Mucosa of gallbladder (tissue), 1 donor: ENCODE measurements around the gene BMF. TPM values are rescaled to one million over a fixed set of nuclear protein-coding genes. Genes with fewer than 3 reads are reported as not detected.

Experiments used
- DNase-seq: peaks from one replicate; pipeline ENCODE4 v3.0.0-alpha.2; 2020; ENCODE audit warnings: low spot score
- total RNA-seq: library from RNA; stranded (reverse); gene quantifications from one replicate; pipeline ENCODE4 v1.2.1, GENCODE V29; 2021
- donor health status: DM: no; HTN: no; CAD: no.

Gene BMF
- total RNA-seq, 1 donor from 2014 or later = 36.2 TPM

DNA sequence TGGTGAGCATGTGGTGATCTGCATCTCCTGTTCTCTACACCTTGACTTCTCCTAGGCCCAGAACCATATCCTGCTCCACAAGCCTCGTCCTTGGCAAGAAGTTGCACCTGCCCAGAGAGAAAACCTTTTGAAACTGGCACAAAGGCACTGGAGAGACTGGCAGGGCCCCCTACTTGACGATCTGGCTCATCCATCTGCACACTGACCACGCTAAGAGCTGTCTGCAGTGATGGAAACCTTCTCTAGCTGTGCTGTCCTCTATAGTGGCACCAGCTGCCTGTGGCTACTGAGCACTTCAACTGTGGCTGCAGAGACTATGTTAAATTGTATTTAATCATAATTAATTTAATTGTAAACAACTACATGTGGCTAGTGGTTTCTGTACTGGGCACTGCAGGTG lies 43.5 kb downstream of the BMF start:
- no peak for DNase-seq

GRCh38 chr15:40064231-40064894 lies 44.3 kb downstream of the BMF start:
- no peak for DNase-seq

DNA sequence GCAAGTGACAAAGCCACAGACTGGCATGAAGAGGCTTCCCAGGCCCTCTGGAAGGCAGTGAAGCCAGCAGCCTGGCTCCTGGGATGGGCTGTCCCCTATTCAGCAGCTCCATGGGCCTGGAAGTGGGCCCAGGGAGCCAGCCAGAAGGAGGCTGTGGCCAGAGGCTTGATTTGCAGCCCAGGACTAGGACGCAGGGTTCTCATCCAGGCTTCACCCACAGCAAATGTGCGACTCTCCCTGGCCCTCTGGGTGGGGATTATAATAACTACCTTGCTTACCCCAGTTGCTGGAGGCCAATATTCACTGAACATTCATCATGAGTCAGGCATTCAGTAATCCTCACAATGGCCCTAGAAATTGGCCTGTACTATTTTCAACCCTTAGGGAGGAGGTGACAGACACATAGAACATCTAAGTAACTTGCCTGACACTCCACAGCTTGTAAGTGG lies 45.1 kb downstream of the BMF start:
- no peak for DNase-seq

DNA sequence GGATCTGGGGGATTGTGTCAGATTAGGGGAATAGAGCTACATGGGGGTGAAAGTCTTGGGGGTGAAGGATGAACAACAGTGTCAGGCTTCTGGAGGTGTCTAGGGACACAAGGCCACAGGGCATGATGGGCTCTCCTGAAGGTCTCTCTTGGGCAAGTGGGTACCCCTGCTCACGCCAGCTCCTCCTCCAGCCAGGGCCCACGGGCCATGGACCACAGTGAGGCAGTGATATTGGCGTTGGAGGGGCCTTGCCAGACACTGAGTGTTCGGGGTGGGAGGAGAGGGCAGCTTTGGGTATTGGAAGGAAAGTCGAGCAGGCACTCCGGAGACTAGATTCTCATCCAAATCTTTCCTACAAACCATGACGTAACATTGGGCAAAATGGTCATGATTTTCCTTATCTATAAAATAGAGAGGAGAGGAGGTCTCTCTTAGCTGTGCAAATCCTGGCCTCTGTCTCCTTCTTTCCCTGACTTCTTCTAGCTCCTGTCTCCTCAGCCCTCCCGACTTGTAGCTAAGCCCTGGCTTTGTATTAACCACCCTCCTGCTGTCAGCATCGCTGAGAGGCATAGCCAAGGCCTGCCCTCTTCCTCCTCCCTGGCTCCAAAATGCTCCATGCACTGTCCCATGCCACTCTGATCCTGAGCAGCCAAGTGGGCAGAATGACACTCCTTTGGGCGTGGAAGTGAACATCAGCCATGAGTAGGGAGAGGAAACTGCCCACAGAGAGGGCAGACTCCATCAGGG lies 45.7 kb downstream of the BMF start:
- DNase-seq = no peak

GRCh38 chr15:40061212-40061901 lies 47.3 kb downstream of the BMF start:
- DNase-seq = no peak

DNA sequence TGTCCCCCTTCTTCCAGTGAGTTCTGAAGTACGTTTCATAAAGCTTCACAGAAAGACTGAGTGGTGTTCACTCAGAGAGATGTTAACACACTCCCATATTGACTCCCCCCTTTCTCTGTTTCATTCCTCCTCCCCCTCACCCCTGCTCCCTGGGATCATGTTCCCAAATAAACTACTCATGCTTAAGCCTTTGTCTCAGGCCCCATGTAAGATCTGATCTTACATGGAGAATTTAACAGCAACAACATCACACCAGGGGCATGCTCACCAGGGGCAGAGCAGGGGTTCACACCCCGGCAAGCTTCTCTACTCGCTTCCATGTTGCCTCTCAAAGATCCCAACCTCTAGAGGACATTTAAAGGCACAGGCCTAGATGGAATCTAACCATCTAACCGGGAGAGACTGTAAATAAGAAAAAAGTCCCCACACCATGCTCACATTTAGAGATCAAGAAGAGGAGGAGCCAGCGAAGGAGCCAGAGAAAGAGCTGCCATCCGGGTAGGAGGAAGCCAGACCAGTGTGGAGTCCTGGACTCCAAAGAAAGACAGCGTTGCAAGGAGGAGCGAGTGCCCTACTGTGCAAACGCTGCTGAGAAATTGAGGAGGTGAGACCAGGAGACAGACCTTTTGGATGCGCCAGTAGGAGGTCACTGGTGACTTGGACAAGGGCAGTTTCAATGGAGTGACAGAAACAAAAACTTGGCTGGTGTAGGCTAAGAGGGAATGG lies 48.3 kb downstream of the BMF start:
- no peak for DNase-seq

DNA sequence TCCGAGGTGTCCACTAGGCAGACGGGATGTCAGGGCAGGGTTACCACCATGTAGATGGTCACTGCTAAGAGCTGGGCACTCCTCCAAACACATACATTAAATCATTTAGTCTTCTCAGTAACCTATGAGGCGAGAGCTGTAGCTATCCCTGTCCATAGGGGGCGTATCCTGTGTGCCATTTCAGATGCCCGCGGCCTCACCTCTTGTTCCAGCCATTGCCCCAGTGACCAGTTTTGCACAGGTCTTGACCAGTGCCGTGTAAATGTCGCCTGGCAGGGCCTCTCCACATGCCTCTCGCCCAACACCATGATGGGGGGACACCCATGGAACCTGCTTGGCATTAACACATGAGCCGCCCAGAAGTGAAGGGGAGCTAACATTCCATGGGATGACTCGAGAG lies 48.9 kb downstream of the BMF start:
- DNase-seq = no peak

DNA sequence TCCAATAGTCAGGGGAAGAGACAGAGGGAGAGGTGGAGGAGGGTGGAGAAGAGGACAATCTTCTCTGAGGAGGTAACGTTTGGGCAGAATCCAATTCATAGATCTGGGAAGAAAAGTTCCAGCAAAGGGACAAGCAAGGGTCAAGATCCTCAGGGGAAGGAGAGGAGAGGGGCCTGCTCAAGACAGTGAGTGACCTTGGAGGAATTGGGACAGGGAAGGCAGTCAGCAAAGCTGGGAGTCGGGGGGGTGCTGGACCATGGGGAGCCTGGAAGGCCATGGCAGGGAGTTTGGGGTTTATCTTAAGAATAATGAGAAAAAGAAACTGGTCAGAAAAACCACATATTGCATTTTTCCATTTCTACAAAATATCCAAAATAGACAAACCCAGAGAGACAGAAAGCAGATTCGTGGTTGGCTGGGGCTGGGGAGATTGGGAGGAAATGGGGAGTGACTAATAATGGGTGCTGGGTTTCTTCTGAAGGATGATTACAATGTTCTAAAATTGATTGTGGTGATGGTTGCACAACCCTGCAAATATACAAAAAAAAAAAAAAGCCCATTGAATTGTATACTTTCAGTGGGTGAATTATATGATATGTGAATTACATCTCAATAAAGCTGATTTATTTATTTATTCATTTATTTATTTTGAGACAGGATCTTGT lies 50.1 kb downstream of the BMF start:
- DNase-seq = no peak

DNA sequence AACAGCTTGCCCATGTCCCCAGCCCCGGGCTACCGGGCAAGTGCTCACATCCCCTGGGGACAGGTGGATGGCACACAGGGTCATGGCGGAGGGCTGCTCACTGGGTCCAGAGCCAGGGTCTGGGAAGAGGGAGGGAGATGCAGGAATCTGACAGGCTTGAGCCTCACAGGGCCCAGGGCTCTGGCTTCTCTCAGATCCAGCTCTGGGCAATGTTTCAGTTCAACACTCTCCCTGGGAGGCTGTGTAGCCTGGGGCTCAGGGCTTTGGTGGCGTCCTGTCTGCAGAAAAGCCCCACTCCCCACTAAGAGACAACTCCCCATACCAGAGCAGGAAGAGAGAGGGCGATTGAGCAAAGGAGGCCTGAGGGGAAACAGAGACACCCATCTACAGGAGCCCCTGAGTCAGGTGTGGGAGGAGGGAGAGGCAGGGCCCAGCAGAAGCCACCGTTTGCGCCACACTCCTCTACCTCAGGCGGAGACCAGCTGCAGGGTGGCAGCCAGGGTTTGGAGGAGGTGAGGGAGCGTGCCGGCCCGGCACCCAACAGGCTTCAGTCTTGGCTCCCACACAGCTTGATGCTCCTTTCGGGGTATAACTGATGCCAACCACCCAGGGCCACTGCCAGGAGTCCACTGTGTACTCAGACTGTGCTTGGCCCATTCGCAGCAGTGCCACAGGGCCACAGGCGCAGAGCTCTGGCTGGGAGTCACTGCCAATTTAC lies 52.9 kb downstream of the BMF start:
- no peak for DNase-seq

GRCh38 chr15:40054855-40055575 lies 53.7 kb downstream of the BMF start:
- DNase-seq = peak; percentile 76

GRCh38 chr15:40054605-40054854 lies 54.1 kb downstream of the BMF start:
- DNase-seq = no peak

GRCh38 chr15:40053831-40054604 lies 54.7 kb downstream of the BMF start:
- DNase-seq = no peak

GRCh38 chr15:40053079-40053830 lies 55.4 kb downstream of the BMF start:
- DNase-seq = no peak

DNA sequence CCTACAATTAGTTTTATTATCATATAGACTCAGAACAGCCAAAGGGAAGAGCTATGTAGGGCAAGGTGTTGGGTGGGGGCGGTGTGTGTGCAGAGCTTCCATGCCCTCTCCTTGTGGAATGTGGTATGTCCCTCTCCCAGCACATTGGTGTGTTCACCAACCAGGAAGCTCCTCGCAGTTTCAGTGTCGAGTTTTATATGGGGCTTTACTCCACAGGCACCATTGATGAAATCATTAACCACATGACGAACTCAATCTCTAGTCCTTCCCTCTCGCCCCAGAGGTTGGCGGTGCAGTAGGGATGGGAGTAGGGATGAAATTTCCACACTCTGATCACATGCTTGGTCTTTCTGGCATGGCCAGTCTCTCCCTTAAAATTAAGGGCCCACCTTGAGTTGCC lies 56.1 kb downstream of the BMF start:
- DNase-seq = peak; percentile 46

DNA sequence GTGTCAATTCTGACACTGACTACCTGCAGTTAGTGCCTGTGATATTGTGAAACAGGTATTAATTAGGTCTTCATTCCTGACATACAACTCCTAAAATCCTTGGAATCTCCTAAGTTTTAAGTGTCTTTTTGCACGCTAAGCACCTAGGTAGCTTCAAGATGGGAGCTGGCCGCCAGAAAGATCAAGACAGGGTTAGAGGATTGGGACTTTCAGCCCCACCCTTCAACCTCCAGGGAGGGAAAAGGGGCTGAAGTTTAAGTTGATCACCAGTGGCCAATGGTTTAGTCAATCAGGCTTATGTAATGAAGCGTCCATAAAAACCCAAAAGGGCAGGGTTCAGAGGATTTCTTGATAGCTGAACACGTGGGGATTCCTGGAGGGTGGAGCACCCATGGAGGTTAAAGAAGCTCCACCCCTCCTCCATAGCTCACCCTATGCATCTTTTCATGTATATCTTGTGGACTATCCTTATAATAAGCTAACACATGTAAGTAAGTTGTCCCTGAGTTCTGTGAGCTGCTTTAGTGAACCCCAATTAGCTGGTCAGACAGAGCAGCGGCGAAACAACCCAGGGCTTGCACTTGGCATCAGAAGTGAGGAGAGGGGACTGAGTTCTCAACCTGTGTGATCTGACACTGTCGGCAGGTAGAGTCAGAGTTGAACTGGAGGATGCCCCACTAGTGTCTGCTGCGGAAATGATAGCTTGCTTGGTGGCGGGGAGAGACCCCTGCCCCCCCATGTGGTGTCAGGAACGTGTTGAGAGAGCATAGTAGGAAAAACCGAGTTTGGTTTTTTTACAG lies 56.9 kb downstream of the BMF start:
- peak; percentile 8 for DNase-seq

GRCh38 chr15:40050788-40051470 lies 57.8 kb downstream of the BMF start:
- peak; percentile 11 for DNase-seq

DNA sequence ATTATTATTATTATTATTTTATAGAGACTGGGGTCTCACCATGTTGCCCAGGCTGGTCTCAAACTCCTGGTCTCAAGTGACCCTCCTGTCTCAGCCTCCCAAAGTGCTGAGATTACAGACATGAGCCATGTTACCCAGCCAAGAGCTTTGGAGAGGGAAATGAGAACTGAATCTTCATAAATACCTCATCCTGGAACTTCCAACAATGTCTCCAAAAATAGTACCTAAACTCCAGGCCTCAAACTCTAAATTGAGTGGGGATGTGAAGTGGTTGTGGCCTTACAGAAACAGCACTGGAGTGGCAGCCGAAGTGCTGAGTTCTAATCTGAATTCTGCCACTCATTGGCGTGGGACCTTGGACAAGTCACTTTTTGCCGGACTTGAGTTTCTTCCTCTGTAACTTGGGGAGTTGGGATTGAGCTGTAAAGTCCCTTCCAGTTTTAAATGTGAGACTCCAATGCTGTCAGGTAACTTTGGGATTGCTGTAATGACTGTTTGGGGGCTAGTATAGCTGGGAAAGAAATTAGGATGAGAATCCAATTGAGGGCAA lies 59.7 kb downstream of the BMF start:
- peak; percentile 7 for DNase-seq
